HCT116 (cell line): ENCODE results near the gene SUSD4. TPM values are rescaled to one million over a fixed set of nuclear protein-coding genes. Genes with fewer than 3 reads are reported as not detected.

Experiments
- ATAC-seq: fragments of 200-7000 bp; cut with Tn5 transposase; 2 replicates; pipeline ENCODE4 v1.9.1; 2020; ENCODE audit warnings: mild to moderate bottlenecking, moderate library complexity
- BruUV-seq: library from RNA; stranded (reverse); fragments of 400-500 nt; replicated peaks from 2 replicates; lab custom pipeline; 2021; lab: Mats Ljungman, UMichigan
- CTCF ChIA-PET: fragments of 300-600 bp; sonication (Branson Sonifier 250); formaldehyde crosslinking; loops from one replicate; lab custom pipeline; 2021; ENCODE audit warnings: antibody characterized with exemption; lab: Charles Lee
- POLR2A ChIA-PET: fragments of 300-600, 350-600 bp; sonication (Branson Sonifier 250); formaldehyde crosslinking; loops from one replicate; lab custom pipeline; 2021; ENCODE audit warnings: antibody characterized with exemption; lab: Charles Lee
- RAD21 ChIA-PET, 2 experiments: fragments of 300-600 bp; sonication (Branson Sonifier 250); formaldehyde crosslinking; loops; one replicate each; lab custom pipeline; 2023; ENCODE audit warnings: low total read pairs in 2 of 2; ENCODE audit not compliant: uncharacterized antibody in 2 of 2, unreplicated experiment in 2 of 2, low non-redundant PET in 1 of 2; lab: Charles Lee
- DNase-seq: peaks from one replicate; pipeline ENCODE4 v3.0.0-alpha.2; 2010; ENCODE audit warnings: low read depth, low spot score
- H2AFZ ChIP-seq: fragments of 200-600 bp; shearing (Covaris generic), sonication (generic); 2 replicates; pipeline ENCODE4 v1.6.1; 2017; ENCODE audit warnings: low read depth, mixed run types, mixed read lengths, antibody characterized with exemption, low read length; ENCODE audit not compliant: poor library complexity, severe bottlenecking
- H3K27ac ChIP-seq: 2 replicates; pipeline ENCODE4 v1.5.1; 2012; ENCODE audit warnings: low read depth, low read length
- H3K27me3 ChIP-seq: fragments of 200-600 bp; sonication (generic); 2 replicates; pipeline ENCODE4 v1.6.1; 2016; ENCODE audit warnings: mixed run types, low read length, mixed read lengths; ENCODE audit not compliant: insufficient read depth
- H3K36me3 ChIP-seq, 2 experiments: fragments of 200-500 bp in 1 of 2; fragments of 200-600 bp in 1 of 2; sonication (Bioruptor generic) in 1 of 2; sonication (generic) in 1 of 2; 2 replicates each; pipeline versions ENCODE4 v1.5.1 to v1.6.1; 2014 to 2016; ENCODE audit warnings: low read length in 2 of 2, inconsistent platforms in 1 of 2, mixed read lengths in 1 of 2, mixed run types in 1 of 2; ENCODE audit not compliant: insufficient read depth in 2 of 2, control insufficient read depth in 1 of 2
- H3K4me1 ChIP-seq, 2 experiments: fragments of 200-600 bp in 1 of 2; sonication (generic) in 1 of 2; 2 replicates each; pipeline versions ENCODE4 v1.5.1 to v1.6.1; 2012 to 2017; ENCODE audit warnings: low read length in 2 of 2, inconsistent platforms in 1 of 2, mild to moderate bottlenecking in 1 of 2, mixed read lengths in 1 of 2, mixed run types in 1 of 2, moderate library complexity in 1 of 2; ENCODE audit not compliant: insufficient read depth in 2 of 2, control insufficient read depth in 1 of 2
- H3K4me2 ChIP-seq: fragments of 200-600 bp; sonication (generic); 2 replicates; pipeline ENCODE4 v1.6.1; 2017; ENCODE audit warnings: mixed run types, low read length, mixed read lengths
- H3K4me3 ChIP-seq, 2 experiments: fragments of 200-600 bp in 1 of 2; sonication (generic) in 1 of 2; replicated peaks in 1 of 2; 2 replicates each; pipeline ENCODE4 v1.5.1; 2011 to 2016; ENCODE audit warnings: low read length in 2 of 2, control low read depth in 1 of 2, low read depth in 1 of 2, mild to moderate bottlenecking in 1 of 2, mixed read lengths in 1 of 2, mixed run types in 1 of 2
- H3K79me2 ChIP-seq: fragments of 200-600 bp; sonication (generic); 2 replicates; pipeline ENCODE4 v1.6.1; 2017; ENCODE audit warnings: mild to moderate bottlenecking, mixed run types, low read length, moderate library complexity, mixed read lengths; ENCODE audit not compliant: insufficient read depth
- H3K9ac ChIP-seq: fragments of 200-600 bp; sonication (generic); 2 replicates; pipeline ENCODE4 v1.6.1; 2016; ENCODE audit warnings: low read length, mixed read lengths
- H3K9me2 ChIP-seq: fragments of 200-600 bp; sonication (generic), shearing (Covaris generic); 2 replicates; pipeline ENCODE4 v1.6.1; 2017; ENCODE audit warnings: mixed run types, mild to moderate bottlenecking, moderate library complexity; ENCODE audit not compliant: insufficient read depth
- H3K9me3 ChIP-seq, 2 experiments: fragments of 200-500 bp in 1 of 2; fragments of 200-600 bp in 1 of 2; sonication (Bioruptor generic) in 1 of 2; sonication (generic) in 1 of 2; 2 replicates each; pipeline ENCODE4 v1.6.1; 2014 to 2017; ENCODE audit warnings: low read length in 2 of 2, mixed read lengths in 2 of 2, inconsistent platforms in 1 of 2, low read depth in 1 of 2, mild to moderate bottlenecking in 1 of 2, mixed run types in 1 of 2, moderate library complexity in 1 of 2; ENCODE audit not compliant: control insufficient read depth in 1 of 2, insufficient read depth in 1 of 2
- H4K20me1 ChIP-seq: fragments of 200-600 bp; sonication (generic), shearing (Covaris generic); 2 replicates; pipeline ENCODE4 v1.6.1; 2017; ENCODE audit warnings: mixed run types, mild to moderate bottlenecking, moderate library complexity; ENCODE audit not compliant: insufficient read depth
- CBX3 ChIP-seq: IDR thresholded peaks from 2 replicates; pipeline ENCODE4 v1.6.1; 2012; ENCODE audit warnings: low read depth
- CEBPB ChIP-seq: IDR thresholded peaks from 2 replicates; pipeline ENCODE4 v1.6.1; 2012; ENCODE audit warnings: low read depth
- EGR1 ChIP-seq: IDR thresholded peaks from 2 replicates; pipeline ENCODE4 v1.6.1; 2012; ENCODE audit warnings: low read depth
- EZH2phosphoT487 ChIP-seq: fragments of 200-600 bp; IDR thresholded peaks from 2 replicates; pipeline ENCODE4 v1.6.1; 2018; ENCODE audit warnings: antibody characterized with exemption, borderline replicate concordance
- FOSL1 ChIP-seq: IDR thresholded peaks from 2 replicates; pipeline ENCODE4 v1.6.1; 2012; ENCODE audit warnings: low read depth
- JUND ChIP-seq: IDR thresholded peaks from 2 replicates; pipeline ENCODE4 v1.6.1; 2012
- MAX ChIP-seq: IDR thresholded peaks from 2 replicates; pipeline ENCODE4 v1.6.1; 2012
- POLR2A ChIP-seq: IDR thresholded peaks from 2 replicates; pipeline ENCODE4 v1.7.0; 2011; ENCODE audit warnings: borderline replicate concordance; ENCODE audit not compliant: insufficient read depth, insufficient read length; ENCODE audit errors: extremely low read depth
- POLR2AphosphoS5 ChIP-seq: IDR thresholded peaks from 2 replicates; pipeline ENCODE4 v1.6.1; 2011; ENCODE audit warnings: mild to moderate bottlenecking, low read depth, low read length, moderate library complexity
- SIN3A ChIP-seq: IDR thresholded peaks from 2 replicates; pipeline ENCODE4 v1.6.1; 2012; ENCODE audit warnings: low read depth
- SP1 ChIP-seq: IDR thresholded peaks from 2 replicates; pipeline ENCODE4 v1.6.1; 2012; ENCODE audit warnings: low read depth
- SRF ChIP-seq: IDR thresholded peaks from 2 replicates; pipeline ENCODE4 v1.6.1; 2012; ENCODE audit warnings: low read depth
- TCF7L2 ChIP-seq: IDR thresholded peaks from 2 replicates; pipeline ENCODE4 v1.7.0; 2011; ENCODE audit warnings: borderline replicate concordance, inconsistent platforms; ENCODE audit not compliant: insufficient read depth, insufficient read length; ENCODE audit errors: extremely low read depth
- ZNF274 ChIP-seq: fragments of 200-500 bp; sonication (Bioruptor generic); IDR thresholded peaks from 2 replicates; pipeline ENCODE4 v1.6.1; 2014; ENCODE audit warnings: mild to moderate bottlenecking, low read depth, low read length, inconsistent platforms
- intact Hi-C: fragments of 100-400 bp; cut with micrococcal nuclease; formaldehyde crosslinking; loops from 2 replicates; pipeline ENCODE4 v1.10.0; 2022
- total RNA-seq: library from RNA; stranded (reverse); gene quantifications from one replicate; pipeline ENCODE4 v1.2.1, GENCODE V29; 2021; ENCODE audit not compliant: unreplicated experiment
- TF ChIP-seq, protein P1 (sequence below): IDR thresholded peaks from 2 replicates; pipeline ENCODE4 v1.6.1; 2012
- TF ChIP-seq, protein P2 (sequence below): IDR thresholded peaks from 2 replicates; pipeline ENCODE4 v1.6.1; 2011; ENCODE audit warnings: mild to moderate bottlenecking, low read length, moderate library complexity; ENCODE audit not compliant: insufficient replicate concordance; ENCODE audit errors: extremely low read depth
- TF ChIP-seq, protein P3 (sequence below), 3 experiments: fragments of 200-600 bp in 1 of 3; sonication (generic) in 1 of 3; IDR thresholded peaks in 2 of 3; conservative IDR thresholded peaks in 1 of 3; 2 replicates each; pipeline ENCODE4 v1.5.1; 2012 to 2017; ENCODE audit warnings: low read depth in 2 of 3, low read length in 2 of 3, antibody characterized with exemption in 1 of 3, borderline replicate concordance in 1 of 3, control low read depth in 1 of 3, mild to moderate bottlenecking in 1 of 3, mixed read lengths in 1 of 3, mixed run types in 1 of 3, moderate library complexity in 1 of 3; ENCODE audit not compliant: insufficient read depth in 1 of 3
- TF ChIP-seq, protein P4 (sequence below): IDR thresholded peaks from 2 replicates; pipeline ENCODE4 v1.6.1; 2012; ENCODE audit warnings: low read depth

Gene SUSD4
- total RNA-seq, 1 experiment from 2014 or later = 0.59 TPM

- Histone ChIP-seq H3K4me1 (peaks cover 0 to 7% of the 10 kb centered on the region in 2 experiments; a peak in 1 of 4 replicates), H3K4me2 (no peak overlapping the region), H3K79me2 (no peaks in the 10 kb centered on the region), H4K20me1 (no peaks in the 10 kb centered on the region), H3K36me3 (no peaks in the 10 kb centered on the region), H3K27me3 (no peaks in the 10 kb centered on the region), H3K9ac (no peak overlapping the region), H3K9me2 (no peaks in the 10 kb centered on the region), H3K9me3 (no peaks in the 10 kb centered on the region), H2AFZ (no peak overlapping the region), H3K27ac (no peak overlapping the region), H3K4me3 (no peak overlapping the region)
- ChIA-PET RAD21 (no interaction called here), POLR2A (no interaction called here), CTCF (no interaction called here)
- DNase-seq (no peak), ATAC-seq (no peak)
- BruUV-seq = no TSS peak
- intact Hi-C loops = no loop called here
- no peak for TF ChIP-seq SRF
- TF ChIP-seq POLR2AphosphoS5 = no peak
- TF ChIP-seq CBX3 = no peak
- TF ChIP-seq EZH2phosphoT487 = no peak
- no peak for TF ChIP-seq CEBPB
- TF ChIP-seq FOSL1 = no peak
- TF ChIP-seq, protein P1, sequence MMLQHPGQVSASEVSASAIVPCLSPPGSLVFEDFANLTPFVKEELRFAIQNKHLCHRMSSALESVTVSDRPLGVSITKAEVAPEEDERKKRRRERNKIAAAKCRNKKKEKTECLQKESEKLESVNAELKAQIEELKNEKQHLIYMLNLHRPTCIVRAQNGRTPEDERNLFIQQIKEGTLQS = no peak
- no peak for TF ChIP-seq ZNF274
- no peak for TF ChIP-seq JUND
- no peak for TF ChIP-seq POLR2A
- no peak for TF ChIP-seq SIN3A
- TF ChIP-seq EGR1 = no peak
- TF ChIP-seq SP1 = no peak
- TF ChIP-seq MAX = no peak
- TF ChIP-seq, protein P2, sequence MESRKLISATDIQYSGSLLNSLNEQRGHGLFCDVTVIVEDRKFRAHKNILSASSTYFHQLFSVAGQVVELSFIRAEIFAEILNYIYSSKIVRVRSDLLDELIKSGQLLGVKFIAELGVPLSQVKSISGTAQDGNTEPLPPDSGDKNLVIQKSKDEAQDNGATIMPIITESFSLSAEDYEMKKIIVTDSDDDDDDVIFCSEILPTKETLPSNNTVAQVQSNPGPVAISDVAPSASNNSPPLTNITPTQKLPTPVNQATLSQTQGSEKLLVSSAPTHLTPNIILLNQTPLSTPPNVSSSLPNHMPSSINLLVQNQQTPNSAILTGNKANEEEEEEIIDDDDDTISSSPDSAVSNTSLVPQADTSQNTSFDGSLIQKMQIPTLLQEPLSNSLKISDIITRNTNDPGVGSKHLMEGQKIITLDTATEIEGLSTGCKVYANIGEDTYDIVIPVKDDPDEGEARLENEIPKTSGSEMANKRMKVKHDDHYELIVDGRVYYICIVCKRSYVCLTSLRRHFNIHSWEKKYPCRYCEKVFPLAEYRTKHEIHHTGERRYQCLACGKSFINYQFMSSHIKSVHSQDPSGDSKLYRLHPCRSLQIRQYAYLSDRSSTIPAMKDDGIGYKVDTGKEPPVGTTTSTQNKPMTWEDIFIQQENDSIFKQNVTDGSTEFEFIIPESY = no peak
- TF ChIP-seq TCF7L2 = no peak
- TF ChIP-seq, protein P3, sequence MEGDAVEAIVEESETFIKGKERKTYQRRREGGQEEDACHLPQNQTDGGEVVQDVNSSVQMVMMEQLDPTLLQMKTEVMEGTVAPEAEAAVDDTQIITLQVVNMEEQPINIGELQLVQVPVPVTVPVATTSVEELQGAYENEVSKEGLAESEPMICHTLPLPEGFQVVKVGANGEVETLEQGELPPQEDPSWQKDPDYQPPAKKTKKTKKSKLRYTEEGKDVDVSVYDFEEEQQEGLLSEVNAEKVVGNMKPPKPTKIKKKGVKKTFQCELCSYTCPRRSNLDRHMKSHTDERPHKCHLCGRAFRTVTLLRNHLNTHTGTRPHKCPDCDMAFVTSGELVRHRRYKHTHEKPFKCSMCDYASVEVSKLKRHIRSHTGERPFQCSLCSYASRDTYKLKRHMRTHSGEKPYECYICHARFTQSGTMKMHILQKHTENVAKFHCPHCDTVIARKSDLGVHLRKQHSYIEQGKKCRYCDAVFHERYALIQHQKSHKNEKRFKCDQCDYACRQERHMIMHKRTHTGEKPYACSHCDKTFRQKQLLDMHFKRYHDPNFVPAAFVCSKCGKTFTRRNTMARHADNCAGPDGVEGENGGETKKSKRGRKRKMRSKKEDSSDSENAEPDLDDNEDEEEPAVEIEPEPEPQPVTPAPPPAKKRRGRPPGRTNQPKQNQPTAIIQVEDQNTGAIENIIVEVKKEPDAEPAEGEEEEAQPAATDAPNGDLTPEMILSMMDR (IDR thresholded peaks at IDR 0.05 in 2 of 3, conservative IDR thresholded peaks at IDR 0.05 in 1 of 3; ENCODE audit: borderline replicate concordance in 1 of 3, insufficient read depth in 1 of 3, low read depth in 2 of 3, low read length in 2 of 3) = no peak
- TF ChIP-seq, protein P4, sequence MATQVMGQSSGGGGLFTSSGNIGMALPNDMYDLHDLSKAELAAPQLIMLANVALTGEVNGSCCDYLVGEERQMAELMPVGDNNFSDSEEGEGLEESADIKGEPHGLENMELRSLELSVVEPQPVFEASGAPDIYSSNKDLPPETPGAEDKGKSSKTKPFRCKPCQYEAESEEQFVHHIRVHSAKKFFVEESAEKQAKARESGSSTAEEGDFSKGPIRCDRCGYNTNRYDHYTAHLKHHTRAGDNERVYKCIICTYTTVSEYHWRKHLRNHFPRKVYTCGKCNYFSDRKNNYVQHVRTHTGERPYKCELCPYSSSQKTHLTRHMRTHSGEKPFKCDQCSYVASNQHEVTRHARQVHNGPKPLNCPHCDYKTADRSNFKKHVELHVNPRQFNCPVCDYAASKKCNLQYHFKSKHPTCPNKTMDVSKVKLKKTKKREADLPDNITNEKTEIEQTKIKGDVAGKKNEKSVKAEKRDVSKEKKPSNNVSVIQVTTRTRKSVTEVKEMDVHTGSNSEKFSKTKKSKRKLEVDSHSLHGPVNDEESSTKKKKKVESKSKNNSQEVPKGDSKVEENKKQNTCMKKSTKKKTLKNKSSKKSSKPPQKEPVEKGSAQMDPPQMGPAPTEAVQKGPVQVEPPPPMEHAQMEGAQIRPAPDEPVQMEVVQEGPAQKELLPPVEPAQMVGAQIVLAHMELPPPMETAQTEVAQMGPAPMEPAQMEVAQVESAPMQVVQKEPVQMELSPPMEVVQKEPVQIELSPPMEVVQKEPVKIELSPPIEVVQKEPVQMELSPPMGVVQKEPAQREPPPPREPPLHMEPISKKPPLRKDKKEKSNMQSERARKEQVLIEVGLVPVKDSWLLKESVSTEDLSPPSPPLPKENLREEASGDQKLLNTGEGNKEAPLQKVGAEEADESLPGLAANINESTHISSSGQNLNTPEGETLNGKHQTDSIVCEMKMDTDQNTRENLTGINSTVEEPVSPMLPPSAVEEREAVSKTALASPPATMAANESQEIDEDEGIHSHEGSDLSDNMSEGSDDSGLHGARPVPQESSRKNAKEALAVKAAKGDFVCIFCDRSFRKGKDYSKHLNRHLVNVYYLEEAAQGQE = no peak
- TF ChIP-seq, all 23 proteins: peak for 0
These were observed 115.2 kb downstream of the SUSD4 start for GRCh38 chr1:223248770-223249140.
